ENCODE measurements around the gene NT5C.

NT5C gene

GRCh38 chr17:75096082-75096625 is 35.4 kb downstream of the NT5C start:
- no peak overlapping the region for H3K4me3 ChIP-seq (ENCODE audit: low read depth, low read length)
- TF ChIP-seq CTCF (IDR thresholded peaks at IDR 0.05; ENCODE audit: low read depth, low read length), result no peak

GRCh38 chr17:75094871-75095399 is 36.6 kb downstream of the NT5C start:
- no peak for TF ChIP-seq CTCF (IDR thresholded peaks at IDR 0.05; ENCODE audit: low read depth, low read length)
- no peak overlapping the region for H3K4me3 ChIP-seq (ENCODE audit: low read depth, low read length)

- no peak for TF ChIP-seq CTCF (IDR thresholded peaks at IDR 0.05; ENCODE audit: low read depth, low read length)
These were observed 37.9 kb downstream of the NT5C start for GRCh38 chr17:75093548-75094158.

GRCh38 chr17:75091855-75092327 is 39.7 kb downstream of the NT5C start:
- H3K4me3 ChIP-seq (ENCODE audit: low read depth, low read length), result no peak overlapping the region
- TF ChIP-seq CTCF (IDR thresholded peaks at IDR 0.05; ENCODE audit: low read depth, low read length), result no peak

More at GRCh38 chr17:75093548-75094158, 37.9 kb downstream of the NT5C start:
- no peak overlapping the region for H3K4me3 ChIP-seq (ENCODE audit: low read depth, low read length)

- H3K4me3 ChIP-seq (ENCODE audit: low read depth, low read length), result no peak overlapping the region
- no peak for TF ChIP-seq CTCF (IDR thresholded peaks at IDR 0.05; ENCODE audit: low read depth, low read length)
These were observed 40.4 kb downstream of the NT5C start for GRCh38 chr17:75090871-75091854.

- H3K4me3 ChIP-seq (ENCODE audit: low read depth, low read length), result peak overlapping the region; percentile 54
- TF ChIP-seq CTCF (IDR thresholded peaks at IDR 0.05; ENCODE audit: low read depth, low read length), result no peak
These were observed 42.8 kb downstream of the NT5C start for GRCh38 chr17:75088465-75089417.

Measured in WI38 (cell line).